ENCODE results near the gene DNAJC10.

The DNAJC10 gene

GRCh38 chr2:182798736-182799135, 82.7 kb downstream of the DNAJC10 start:
- DNase-seq, result no peak

DNA sequence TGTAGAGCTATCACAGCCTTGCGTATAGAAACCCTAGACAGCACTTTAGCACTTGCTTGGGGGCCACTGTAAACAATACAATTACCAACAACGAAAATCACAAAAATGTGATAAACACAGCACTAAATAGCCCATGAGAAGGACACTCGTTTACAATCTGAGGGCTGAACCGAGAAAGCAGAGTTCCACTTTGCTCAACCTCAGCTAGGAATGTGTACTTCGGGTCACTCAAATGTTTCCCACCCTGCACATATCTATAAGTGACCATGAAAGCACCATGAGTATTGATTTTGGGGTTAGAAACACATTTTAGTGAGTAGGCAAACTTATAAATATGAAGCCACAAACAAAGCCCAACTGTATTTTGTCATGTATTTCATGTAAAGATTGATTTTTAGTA, 88.1 kb downstream of the DNAJC10 start:
- DNase-seq, result no peak

- DNase-seq, result no peak
These were observed 91.3 kb downstream of the DNAJC10 start for GRCh38 chr2:182807319-182807718.

GRCh38 chr2:182810087-182810486, 94.0 kb downstream of the DNAJC10 start:
- no peak for DNase-seq

GRCh38 chr2:182814380-182814779, 98.3 kb downstream of the DNAJC10 start:
- no peak for DNase-seq

GRCh38 chr2:182814804-182815203, 98.7 kb downstream of the DNAJC10 start:
- no peak for DNase-seq

GRCh38 chr2:182816866-182817265, 100.8 kb downstream of the DNAJC10 start:
- no peak for DNase-seq

DNA sequence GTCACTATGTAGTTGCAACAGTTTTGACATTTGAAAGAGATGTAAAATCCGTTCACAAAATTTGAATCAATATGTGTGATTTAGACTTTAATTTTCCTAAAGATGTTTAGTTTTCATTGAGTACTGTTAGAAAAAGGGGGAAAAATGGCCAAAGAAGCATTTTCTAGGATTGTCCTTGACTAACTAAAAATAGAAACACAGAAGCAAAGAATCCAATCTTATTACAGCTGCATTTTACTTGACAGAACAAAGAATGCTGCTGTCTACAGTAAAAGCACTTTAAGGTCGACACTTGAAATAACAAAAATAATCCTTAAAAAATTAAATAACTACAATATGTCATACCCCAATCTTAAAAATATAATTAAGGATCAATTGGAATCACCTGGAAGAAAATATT, 101.5 kb downstream of the DNAJC10 start:
- no peak for DNase-seq

- no peak for DNase-seq
These were observed 102.4 kb downstream of the DNAJC10 start for GRCh38 chr2:182818501-182818900.

GRCh38 chr2:182818925-182819324, 102.9 kb downstream of the DNAJC10 start:
- DNase-seq, result no peak

DNA sequence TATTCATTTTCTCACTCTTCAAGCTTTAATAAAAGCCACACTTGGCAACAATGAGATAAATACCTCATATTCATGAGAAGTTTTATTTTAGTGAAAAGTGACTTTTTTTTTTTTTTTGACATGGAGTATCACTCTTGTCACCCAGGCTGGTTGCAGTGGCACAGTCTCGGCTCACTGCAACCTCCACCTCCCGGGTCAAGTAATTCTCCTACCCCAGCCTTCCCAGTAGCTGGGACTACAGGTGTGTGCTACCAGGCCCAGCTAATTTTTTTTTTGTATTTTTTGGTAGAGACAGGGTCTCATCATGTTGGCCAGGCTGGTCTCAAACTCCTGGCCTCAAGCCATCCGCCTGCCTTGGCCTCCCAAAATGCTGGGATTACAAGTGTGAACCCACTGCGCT, 103.4 kb downstream of the DNAJC10 start:
- DNase-seq, result no peak

- no peak for DNase-seq
These were observed 105.1 kb downstream of the DNAJC10 start for GRCh38 chr2:182821182-182821581.

- DNase-seq, result no peak
These were observed 106.7 kb downstream of the DNAJC10 start for GRCh38 chr2:182822733-182823132.

- DNase-seq, result no peak
These were observed 108.2 kb downstream of the DNAJC10 start for GRCh38 chr2:182824056-182824766.

DNA sequence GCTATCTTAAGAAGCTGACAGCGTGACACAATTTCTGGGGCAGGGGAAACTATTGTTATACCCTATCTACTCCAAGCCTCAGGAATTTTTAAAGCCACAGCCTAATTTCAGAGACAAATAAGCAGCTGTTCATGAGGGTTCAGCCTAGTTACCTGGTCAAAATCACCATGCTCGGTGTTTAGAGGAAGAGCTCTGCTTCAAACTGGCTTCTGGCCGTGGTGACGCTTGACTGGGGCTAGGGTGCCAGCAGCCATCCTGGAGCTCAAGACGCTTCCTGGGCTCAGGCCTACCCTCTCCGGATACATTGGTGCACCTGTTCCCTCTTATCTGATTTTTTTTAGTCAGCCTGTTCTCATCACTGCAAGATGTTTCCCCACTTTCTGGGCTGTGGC, 108.7 kb downstream of the DNAJC10 start:
- DNase-seq, result no peak

DNA sequence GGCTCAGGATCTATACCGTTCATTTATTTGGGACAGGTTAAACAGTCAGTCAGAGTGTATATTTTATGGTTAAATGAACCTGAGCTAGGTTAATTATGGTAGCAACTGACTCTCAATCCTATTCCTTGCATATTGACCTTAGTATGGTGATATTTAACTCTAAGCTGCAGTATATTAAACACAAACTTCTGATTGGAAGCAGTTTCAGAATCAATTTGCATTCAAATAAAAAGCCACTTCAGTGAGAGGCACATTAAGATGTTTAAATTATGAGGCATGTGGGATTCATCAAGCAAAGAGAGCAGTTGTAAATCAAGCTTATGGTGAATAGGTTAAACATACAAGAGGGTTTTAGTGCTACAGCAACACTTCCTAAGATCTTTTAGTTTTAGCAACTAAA, 110.0 kb downstream of the DNAJC10 start:
- no peak for DNase-seq

DNA sequence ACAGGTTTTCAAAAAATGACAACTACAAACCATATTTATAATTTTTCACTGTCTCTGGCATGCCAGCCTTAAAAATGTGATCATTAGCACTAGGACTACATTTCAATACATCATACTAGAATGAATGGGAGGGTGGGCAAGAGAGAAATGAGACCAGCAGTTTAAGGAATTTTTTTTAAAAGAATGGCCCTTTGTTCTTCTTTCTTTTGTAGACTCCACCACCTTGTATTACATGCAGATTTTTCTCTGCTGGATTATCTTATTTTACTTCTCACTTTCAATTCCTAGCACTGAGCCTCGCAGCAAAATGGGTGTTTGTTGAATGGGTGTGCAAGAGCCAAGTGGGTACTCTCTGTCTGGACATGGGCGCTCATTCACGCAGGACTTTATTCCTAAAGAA, 110.4 kb downstream of the DNAJC10 start:
- no peak for DNase-seq

DNA sequence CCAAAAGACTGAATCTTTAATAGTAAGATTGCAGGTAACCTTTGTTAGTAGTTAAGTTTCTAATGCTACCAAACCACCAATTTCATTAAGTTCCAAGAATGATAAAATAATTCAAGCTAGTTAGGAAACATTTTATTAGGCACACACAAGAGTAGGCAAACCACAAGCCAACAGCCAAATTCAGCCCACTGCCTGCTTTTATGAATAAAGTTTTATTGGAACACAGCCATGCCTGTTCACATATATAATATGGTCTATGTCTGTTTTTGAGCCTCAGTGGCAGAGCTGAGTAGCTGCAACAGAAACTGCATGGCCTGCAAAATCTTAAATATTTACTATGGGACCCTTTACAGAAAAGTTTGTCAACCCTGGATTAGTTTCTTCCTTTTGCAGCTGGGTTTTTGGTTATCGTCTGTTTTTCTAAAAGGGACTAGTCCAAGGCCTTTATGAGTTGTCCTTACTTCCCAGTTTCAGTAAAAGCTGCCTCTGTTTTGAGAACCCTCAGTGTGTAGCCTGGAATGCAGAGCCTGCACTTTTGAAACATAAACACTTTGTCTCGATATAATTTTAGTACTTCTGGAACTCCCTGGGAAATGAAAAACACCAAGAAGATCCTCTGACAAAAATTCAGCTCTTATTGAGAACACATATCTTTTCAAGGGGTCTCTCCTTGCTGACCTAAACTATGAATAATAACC, 111.3 kb downstream of the DNAJC10 start:
- no peak for DNase-seq

DNA sequence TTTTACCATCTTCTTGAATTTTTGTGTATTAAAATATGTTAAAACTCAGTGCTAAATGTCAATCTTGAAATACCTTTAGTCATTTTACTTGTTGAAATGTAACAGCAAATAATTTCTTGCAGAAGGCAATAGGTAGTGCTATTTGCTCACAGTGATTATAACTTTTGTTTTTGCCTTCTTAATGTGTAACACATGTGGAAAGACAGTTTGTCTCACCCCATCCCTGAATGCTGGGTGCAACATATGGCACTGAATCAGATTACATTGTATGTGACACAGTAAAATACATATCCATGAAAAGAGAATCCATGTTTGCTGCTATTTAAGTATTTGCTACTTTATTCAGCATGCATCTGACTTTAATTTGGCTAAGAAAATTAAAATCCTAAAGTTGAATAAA, 115.0 kb downstream of the DNAJC10 start:
- DNase-seq, result no peak

- no peak for DNase-seq
These were observed 115.9 kb downstream of the DNAJC10 start for GRCh38 chr2:182831921-182832320.

DNA sequence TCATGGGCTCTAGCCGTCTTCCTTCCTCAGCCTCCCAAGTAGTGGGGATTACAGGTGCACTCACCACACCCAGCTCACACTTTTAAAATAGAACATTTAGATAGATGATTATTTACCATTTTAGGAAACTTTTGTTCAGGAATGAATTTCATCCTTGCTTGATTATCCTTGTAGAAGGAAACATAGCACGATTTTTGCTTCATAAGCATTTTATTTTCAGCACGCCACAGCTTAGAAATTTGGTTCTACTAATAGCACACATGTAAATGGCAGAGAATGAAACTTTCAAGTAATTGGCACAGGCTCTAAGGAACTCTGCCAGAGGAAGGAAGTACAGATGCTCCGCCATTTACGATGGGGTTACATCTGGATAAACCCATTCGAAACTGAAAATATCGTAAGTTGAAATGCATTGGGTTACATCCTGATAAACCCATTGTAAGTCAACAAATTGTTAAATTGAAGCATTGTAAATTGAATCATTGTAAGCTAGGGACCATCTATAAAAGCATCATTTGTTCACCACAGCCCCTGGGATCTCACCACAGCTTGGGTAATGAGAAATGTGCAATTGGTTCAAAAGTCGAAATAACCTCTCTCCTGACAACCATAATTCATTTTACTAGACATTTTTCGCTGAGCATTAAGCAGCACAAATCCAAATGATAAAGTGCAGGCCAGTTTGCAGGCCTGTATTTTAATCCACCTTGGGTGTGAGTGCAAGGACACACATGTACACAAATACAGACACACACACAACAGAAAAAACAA, 117.2 kb downstream of the DNAJC10 start:
- no peak for DNase-seq

DNA sequence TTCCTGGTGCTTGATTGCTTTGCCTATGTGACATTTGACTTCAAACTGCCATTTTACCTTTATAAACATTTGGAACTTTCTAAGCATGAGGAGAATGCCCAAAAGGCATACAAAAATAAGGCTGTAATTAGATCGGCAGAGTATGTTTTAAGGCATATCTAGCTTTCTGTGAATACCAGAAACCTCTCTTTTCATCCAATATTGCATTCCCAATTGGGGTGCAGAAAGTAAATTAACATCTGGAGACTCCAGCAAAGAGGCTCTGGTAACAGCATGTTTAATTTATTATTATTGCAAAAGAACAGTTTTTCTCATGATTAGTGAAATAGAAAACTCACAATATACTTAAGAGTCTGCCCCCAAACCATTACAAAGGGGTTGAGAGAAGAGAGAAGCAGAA, 118.2 kb downstream of the DNAJC10 start:
- no peak for DNase-seq

DNA sequence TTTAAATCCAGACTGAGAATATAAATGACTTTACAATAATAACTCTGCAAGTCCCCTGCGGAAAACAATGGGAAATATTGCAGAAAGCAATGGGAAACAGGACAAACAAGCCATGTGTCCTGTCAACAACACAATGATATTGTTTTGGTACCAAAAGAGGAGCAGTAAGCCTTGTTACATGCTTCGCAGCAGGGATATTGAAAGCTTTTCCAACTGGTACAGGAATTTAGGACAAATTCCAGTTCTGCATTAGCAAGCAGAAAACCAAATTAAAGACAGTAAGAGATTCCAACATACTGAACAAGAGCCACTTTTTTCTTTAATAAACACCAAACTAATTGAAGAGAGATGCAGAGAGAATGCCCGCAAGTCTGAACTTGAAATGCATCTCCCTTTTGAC, 120.4 kb downstream of the DNAJC10 start:
- no peak for DNase-seq

All from stimulated activated CD4-positive, alpha-beta T cell treated with anti-CD3 and anti-CD28 coated beads, Interleukin-1b, Interleukin-23, amount 100 ng/mL, for 48 hours (primary cell).